Fibroblast of mammary gland (primary cell): Measurements from ENCODE around the gene NPY.

Experiments
- DNase-seq: peaks from one replicate; pipeline ENCODE4 v3.0.0-alpha.2; 2010; ENCODE audit warnings: low read depth
- H3K4me3 ChIP-seq: 2 replicates; pipeline ENCODE4 v1.5.1; 2011; ENCODE audit warnings: low read depth, mild to moderate bottlenecking, low read length, moderate library complexity; ENCODE audit not compliant: control insufficient read depth
- TF ChIP-seq, protein P1 (sequence below): conservative IDR thresholded peaks from 2 replicates; pipeline ENCODE4 v1.5.1; 2011; ENCODE audit warnings: low read depth, low read length, inconsistent platforms; ENCODE audit not compliant: control insufficient read depth, insufficient read depth

The NPY gene

DNA sequence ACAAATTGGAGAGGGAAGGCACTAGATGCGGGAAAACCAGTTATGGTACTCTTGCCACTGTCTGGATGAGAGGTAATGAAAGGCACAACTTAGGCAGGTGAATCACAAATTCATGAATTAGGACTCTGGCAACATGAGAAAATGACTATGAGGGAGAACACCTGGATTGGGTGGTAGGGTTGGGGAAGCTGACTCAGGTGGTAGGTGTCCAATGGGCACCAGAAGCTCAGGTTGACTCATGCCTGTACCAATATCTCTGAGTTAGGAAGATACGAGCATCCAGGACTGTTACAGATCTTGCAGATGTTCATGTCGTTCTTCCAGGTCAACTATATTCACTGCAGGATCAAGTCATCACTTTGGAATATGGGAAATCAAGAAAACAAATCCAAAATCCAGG, 56.7 kb downstream of the NPY start:
- no peak for DNase-seq
- TF ChIP-seq, protein P1, sequence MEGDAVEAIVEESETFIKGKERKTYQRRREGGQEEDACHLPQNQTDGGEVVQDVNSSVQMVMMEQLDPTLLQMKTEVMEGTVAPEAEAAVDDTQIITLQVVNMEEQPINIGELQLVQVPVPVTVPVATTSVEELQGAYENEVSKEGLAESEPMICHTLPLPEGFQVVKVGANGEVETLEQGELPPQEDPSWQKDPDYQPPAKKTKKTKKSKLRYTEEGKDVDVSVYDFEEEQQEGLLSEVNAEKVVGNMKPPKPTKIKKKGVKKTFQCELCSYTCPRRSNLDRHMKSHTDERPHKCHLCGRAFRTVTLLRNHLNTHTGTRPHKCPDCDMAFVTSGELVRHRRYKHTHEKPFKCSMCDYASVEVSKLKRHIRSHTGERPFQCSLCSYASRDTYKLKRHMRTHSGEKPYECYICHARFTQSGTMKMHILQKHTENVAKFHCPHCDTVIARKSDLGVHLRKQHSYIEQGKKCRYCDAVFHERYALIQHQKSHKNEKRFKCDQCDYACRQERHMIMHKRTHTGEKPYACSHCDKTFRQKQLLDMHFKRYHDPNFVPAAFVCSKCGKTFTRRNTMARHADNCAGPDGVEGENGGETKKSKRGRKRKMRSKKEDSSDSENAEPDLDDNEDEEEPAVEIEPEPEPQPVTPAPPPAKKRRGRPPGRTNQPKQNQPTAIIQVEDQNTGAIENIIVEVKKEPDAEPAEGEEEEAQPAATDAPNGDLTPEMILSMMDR = no peak
- no peak overlapping the region for H3K4me3 ChIP-seq
